Loucy (cell line): Measurements from ENCODE around the gene ZNF682.
"Not testable (repeated sequence)": the region's sequence is repeated elsewhere in the genome, so short reads cannot be mapped to it uniquely, and the experiment has no call there.

Experiments
- H2AFZ ChIP-seq: fragments of 200-600 bp; sonication (generic); 2 replicates; pipeline ENCODE4 v1.6.0; 2016; ENCODE audit warnings: antibody characterized with exemption, mild to moderate bottlenecking, low read length, moderate library complexity
- H3F3A ChIP-seq: fragments of 200-600 bp; 2 replicates; pipeline ENCODE4 v1.6.0; 2016; ENCODE audit warnings: antibody characterized with exemption, low read depth, mild to moderate bottlenecking
- H3K27me3 ChIP-seq: fragments of 200-600 bp; sonication (generic); 2 replicates; pipeline ENCODE4 v1.6.1; 2014; ENCODE audit warnings: low read length, mild to moderate bottlenecking; ENCODE audit not compliant: insufficient read depth, poor library complexity, severe bottlenecking
- H3K36me3 ChIP-seq: fragments of 200-600 bp; sonication (generic); 2 replicates; pipeline ENCODE4 v1.6.1; 2016; ENCODE audit warnings: low read length; ENCODE audit not compliant: insufficient read depth
- H3K4me1 ChIP-seq: fragments of 200-600 bp; sonication (generic); 2 replicates; pipeline ENCODE4 v1.5.1; 2014; ENCODE audit warnings: low read length, mild to moderate bottlenecking; ENCODE audit not compliant: insufficient read depth, poor library complexity, severe bottlenecking
- H3K4me2 ChIP-seq: fragments of 200-600 bp; sonication (generic); 2 replicates; pipeline ENCODE4 v1.6.0; 2014; ENCODE audit warnings: antibody characterized with exemption, low read length, low read depth, mild to moderate bottlenecking; ENCODE audit not compliant: poor library complexity, severe bottlenecking
- H3K4me3 ChIP-seq: fragments of 200-600 bp; sonication (generic); 2 replicates; pipeline ENCODE4 v1.5.1; 2014; ENCODE audit warnings: low read length, mild to moderate bottlenecking, mixed read lengths; ENCODE audit not compliant: poor library complexity, severe bottlenecking
- H3K79me2 ChIP-seq: fragments of 200-600 bp; sonication (generic); 2 replicates; pipeline ENCODE4 v1.6.1; 2014; ENCODE audit warnings: low read length; ENCODE audit not compliant: insufficient read depth
- H3K9ac ChIP-seq: fragments of 200-600 bp; sonication (generic); 2 replicates; pipeline ENCODE4 v1.6.0; 2014; ENCODE audit warnings: mild to moderate bottlenecking, low read depth, low read length, moderate library complexity; ENCODE audit not compliant: poor library complexity, severe bottlenecking
- H3K9me2 ChIP-seq: fragments of 200-600 bp; sonication (generic); replicated peaks from 2 replicates; pipeline ENCODE4 v1.6.1; 2016; ENCODE audit warnings: low read depth, low read length, mixed read lengths
- H3K9me3 ChIP-seq: fragments of 200-600 bp; sonication (generic); 2 replicates; pipeline ENCODE4 v1.6.1; 2014; ENCODE audit warnings: mild to moderate bottlenecking, antibody characterized with exemption, low read length, low read depth; ENCODE audit not compliant: insufficient read depth
- H4K20me1 ChIP-seq: fragments of 200-600 bp; sonication (generic); 2 replicates; pipeline ENCODE4 v1.6.0; 2014; ENCODE audit warnings: antibody characterized with exemption, low read length, mild to moderate bottlenecking; ENCODE audit not compliant: insufficient read depth, poor library complexity, severe bottlenecking
- EZH2phosphoT487 ChIP-seq: fragments of 200-600 bp; IDR thresholded peaks from 2 replicates; pipeline ENCODE4 v1.6.1; 2018; ENCODE audit warnings: antibody characterized with exemption, mild to moderate bottlenecking, moderate library complexity, borderline replicate concordance
- TF ChIP-seq, protein P1 (sequence below): fragments of 200-600 bp; sonication (generic); conservative IDR thresholded peaks from 2 replicates; pipeline ENCODE4 v1.5.1; 2014; ENCODE audit warnings: mild to moderate bottlenecking, antibody characterized with exemption, low read length

ZNF682 gene

DNA sequence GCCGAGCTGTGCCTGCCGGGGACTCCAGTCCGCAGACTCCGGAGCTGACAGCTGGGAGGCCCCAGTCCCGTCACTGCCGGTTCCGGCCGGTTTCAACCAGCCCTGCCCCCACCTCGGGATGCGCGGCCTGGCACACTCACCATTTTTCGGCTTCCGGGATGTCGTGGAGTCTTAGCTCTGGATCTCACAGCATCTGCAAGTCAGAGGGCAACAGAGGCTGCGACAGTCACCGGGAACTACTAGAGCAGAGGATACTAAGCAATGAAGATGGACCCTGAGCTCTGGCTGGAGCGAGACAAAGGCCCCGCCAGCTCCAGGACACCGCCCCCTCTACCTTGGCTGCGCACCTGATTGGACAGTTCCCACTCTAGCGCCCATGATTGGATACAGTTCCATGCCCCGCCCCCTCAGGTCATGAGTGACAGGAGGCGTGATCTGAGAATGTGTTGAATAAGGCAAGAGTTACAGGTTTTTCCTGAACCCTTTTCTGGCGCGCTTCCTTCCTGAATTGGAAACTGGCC lies at the start of gene ZNF682:
ZNF682 (minus strand) TSS at position 303 of the 521 bp plus-strand sequence; CDS start at position 143, 160 bp downstream.
- peaks cover 14% of the 10 kb centered on the region for H4K20me1 ChIP-seq
- H3K9ac ChIP-seq = peak within 1 kb of the TSS; percentile 86
- peak within 1 kb of the TSS; percentile 92 for H3K4me2 ChIP-seq
- peaks cover 21% of the 10 kb centered on the region for H3K4me1 ChIP-seq
- peaks cover 46% of the 10 kb centered on the region for H3K79me2 ChIP-seq
- H3K4me3 ChIP-seq = peak within 1 kb of the TSS; percentile 89
- H3K27me3 ChIP-seq = peaks cover 6% of the 10 kb centered on the region
- H3K9me2 ChIP-seq = no peaks in the 10 kb centered on the region
- H3F3A ChIP-seq = no peaks in the 10 kb centered on the region
- no peaks in the 10 kb centered on the region for H3K36me3 ChIP-seq
- H2AFZ ChIP-seq = peak within 1 kb of the TSS; percentile 76
- H3K9me3 ChIP-seq = no peaks in the 10 kb centered on the region
- TF ChIP-seq EZH2phosphoT487 = no peak
- TF ChIP-seq, protein P1, sequence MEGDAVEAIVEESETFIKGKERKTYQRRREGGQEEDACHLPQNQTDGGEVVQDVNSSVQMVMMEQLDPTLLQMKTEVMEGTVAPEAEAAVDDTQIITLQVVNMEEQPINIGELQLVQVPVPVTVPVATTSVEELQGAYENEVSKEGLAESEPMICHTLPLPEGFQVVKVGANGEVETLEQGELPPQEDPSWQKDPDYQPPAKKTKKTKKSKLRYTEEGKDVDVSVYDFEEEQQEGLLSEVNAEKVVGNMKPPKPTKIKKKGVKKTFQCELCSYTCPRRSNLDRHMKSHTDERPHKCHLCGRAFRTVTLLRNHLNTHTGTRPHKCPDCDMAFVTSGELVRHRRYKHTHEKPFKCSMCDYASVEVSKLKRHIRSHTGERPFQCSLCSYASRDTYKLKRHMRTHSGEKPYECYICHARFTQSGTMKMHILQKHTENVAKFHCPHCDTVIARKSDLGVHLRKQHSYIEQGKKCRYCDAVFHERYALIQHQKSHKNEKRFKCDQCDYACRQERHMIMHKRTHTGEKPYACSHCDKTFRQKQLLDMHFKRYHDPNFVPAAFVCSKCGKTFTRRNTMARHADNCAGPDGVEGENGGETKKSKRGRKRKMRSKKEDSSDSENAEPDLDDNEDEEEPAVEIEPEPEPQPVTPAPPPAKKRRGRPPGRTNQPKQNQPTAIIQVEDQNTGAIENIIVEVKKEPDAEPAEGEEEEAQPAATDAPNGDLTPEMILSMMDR = no peak

DNA sequence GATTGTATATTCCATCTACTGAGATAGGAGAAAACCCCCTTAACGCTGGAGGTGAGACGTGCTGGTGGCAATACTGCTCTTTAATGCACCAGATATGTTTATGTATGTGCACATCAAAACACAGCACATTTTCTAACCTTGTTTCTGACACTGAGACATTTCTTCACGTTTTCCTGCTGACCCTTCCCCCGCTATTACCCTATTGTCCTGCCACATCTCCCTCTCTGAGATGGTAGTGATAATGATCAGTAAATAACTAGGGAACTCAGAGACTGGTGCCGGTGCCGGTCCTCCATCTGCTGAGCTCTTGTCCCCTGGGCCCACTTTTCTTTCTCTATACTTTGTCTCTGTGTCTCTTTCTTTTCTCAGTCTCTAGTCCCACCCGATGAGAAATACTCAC lies 43.6 kb upstream of the ZNF682 start:
- Histone ChIP-seq H3K4me3 (peak overlapping the region; percentile 22), H3K4me2 (peak overlapping the region; percentile 85), H3K4me1 (peaks cover 19% of the 10 kb centered on the region), H4K20me1 (peaks cover 22% of the 10 kb centered on the region), H3K79me2 (peaks cover 97% of the 10 kb centered on the region)
- not testable (repeated sequence) for H3K9me2 ChIP-seq, H3K9me3 ChIP-seq, H3K36me3 ChIP-seq, H3K27me3 ChIP-seq, H2AFZ ChIP-seq, H3K9ac ChIP-seq, H3F3A ChIP-seq

DNA sequence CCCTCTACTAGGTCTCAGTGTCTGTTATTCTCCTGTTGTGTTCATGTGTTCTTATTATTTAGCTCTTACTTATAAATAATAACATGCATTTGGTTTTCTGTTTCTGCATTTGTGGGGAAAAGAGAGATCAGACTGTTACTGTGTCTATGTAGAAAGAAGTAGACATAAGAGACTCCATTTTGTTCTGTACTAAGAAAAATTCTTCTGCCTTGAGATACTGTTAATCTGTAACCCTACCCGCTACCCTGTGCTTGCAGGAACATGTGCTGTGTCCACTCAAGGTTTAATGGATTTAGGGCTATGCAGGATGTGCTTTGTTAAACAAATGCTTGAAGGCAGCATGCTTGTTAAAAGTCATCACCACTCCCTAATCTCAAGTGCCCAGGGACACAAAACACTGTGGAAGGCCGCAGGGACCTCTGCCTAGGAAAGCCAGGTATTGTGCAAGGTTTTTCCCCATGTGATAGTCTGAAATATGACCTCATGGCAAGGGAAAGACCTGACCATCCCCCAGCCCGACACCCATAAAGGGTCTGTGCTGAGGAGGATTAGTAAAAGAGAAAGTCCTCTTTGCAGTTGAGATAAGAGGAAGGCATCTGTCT lies 43.0 kb upstream of the ZNF682 start:
- Histone ChIP-seq H4K20me1 (peaks cover 22% of the 10 kb centered on the region), H3K79me2 (peaks cover 92% of the 10 kb centered on the region), H3K9ac (peak overlapping the region; percentile 33), H3K4me3 (peak overlapping the region; percentile 54), H3K4me2 (peak overlapping the region; percentile 85), H3K4me1 (peaks cover 19% of the 10 kb centered on the region)
- H3K27me3 ChIP-seq, H3K36me3 ChIP-seq, H3F3A ChIP-seq, H3K9me3 ChIP-seq, H3K9me2 ChIP-seq, H2AFZ ChIP-seq: not testable (repeated sequence)

DNA sequence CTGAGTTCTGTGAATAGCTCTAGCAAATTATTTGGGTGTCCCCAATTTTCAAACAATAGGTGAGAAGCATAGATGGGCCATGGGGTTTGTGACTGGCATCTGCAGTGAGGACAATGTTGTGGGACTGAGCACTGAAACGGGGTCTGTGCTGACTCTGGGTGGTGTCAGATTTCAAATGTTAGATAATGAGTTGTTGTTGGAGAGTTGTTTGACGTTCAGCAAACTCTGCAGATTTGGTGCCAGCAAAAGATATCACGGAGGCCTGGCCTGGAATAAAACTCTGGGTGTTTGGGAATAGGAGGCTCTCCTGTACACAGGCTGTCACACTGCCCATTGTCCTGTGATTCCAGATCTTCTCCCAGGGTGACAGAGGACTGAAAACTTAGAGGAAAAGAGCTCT lies 41.4 kb upstream of the ZNF682 start:
- peak overlapping the region; percentile 28 for H3K9ac ChIP-seq

More for the DNA sequence above, 41.4 kb upstream of the ZNF682 start:
- Histone ChIP-seq H3K9me2 (no peaks in the 10 kb centered on the region), H2AFZ (no peak overlapping the region), H3K4me2 (peak overlapping the region; percentile 85), H3F3A (no peaks in the 10 kb centered on the region), H4K20me1 (peaks cover 15% of the 10 kb centered on the region), H3K4me1 (peaks cover 15% of the 10 kb centered on the region), H3K79me2 (peaks cover 77% of the 10 kb centered on the region), H3K9me3 (no peaks in the 10 kb centered on the region), H3K4me3 (peak overlapping the region; percentile 19), H3K36me3 (no peaks in the 10 kb centered on the region), H3K27me3 (no peaks in the 10 kb centered on the region)
- TF ChIP-seq, protein P1 = no peak
- no peak for TF ChIP-seq EZH2phosphoT487
